DND-41 (cell line): ENCODE measurements around the gene USP50.
"Not testable (repeated sequence)": the region's sequence is repeated elsewhere in the genome, so short reads cannot be mapped to it uniquely, and the experiment has no call there.

Experiments used
- ATAC-seq: fragments of 200-7000 bp; cut with Tn5 transposase; 3 replicates; pipeline ENCODE4 v1.9.1; 2021; ENCODE audit warnings: low read depth; ENCODE audit not compliant: insufficient read depth
- DNase-seq: peaks from one replicate; pipeline ENCODE4 v3.0.0-alpha.2; 2020
- H2AFZ ChIP-seq: 2 replicates; pipeline ENCODE4 v1.6.0; 2012; ENCODE audit warnings: low read depth, low read length
- H3K27ac ChIP-seq: 2 replicates; pipeline ENCODE4 v1.5.1; 2012; ENCODE audit warnings: low read length, inconsistent platforms
- H3K27me3 ChIP-seq: fragments of 200-600 bp; sonication (generic); 2 replicates; pipeline ENCODE4 v1.6.0; 2012; ENCODE audit warnings: low read length, mild to moderate bottlenecking, inconsistent platforms; ENCODE audit not compliant: insufficient read depth, poor library complexity
- H3K36me3 ChIP-seq: 2 replicates; pipeline ENCODE4 v1.5.1; 2012; ENCODE audit warnings: low read length, inconsistent platforms; ENCODE audit not compliant: insufficient read depth
- H3K4me1 ChIP-seq: 2 replicates; pipeline ENCODE4 v1.5.1; 2012; ENCODE audit warnings: mild to moderate bottlenecking, low read length; ENCODE audit not compliant: insufficient read depth
- H3K4me2 ChIP-seq: 2 replicates; pipeline ENCODE4 v1.6.0; 2012; ENCODE audit warnings: mild to moderate bottlenecking, moderate library complexity, low read length, inconsistent platforms; ENCODE audit not compliant: insufficient read depth
- H3K4me3 ChIP-seq, 2 experiments: fragments of 200-600 bp in 1 of 2; shearing (Covaris generic) in 1 of 2; 2 replicates each; pipeline ENCODE4 v1.5.1; 2012 to 2016; ENCODE audit warnings: inconsistent platforms in 2 of 2, low read length in 2 of 2, mild to moderate bottlenecking in 2 of 2, low read depth in 1 of 2, moderate library complexity in 1 of 2
- H3K79me2 ChIP-seq: 2 replicates; pipeline ENCODE4 v1.6.0; 2012; ENCODE audit warnings: low read length, inconsistent platforms; ENCODE audit not compliant: insufficient read depth
- H3K9ac ChIP-seq: 2 replicates; pipeline ENCODE4 v1.6.0; 2012; ENCODE audit warnings: low read depth, mild to moderate bottlenecking, inconsistent platforms, low read length, moderate library complexity
- H3K9me3 ChIP-seq: 2 replicates; pipeline ENCODE4 v1.5.1; 2012; ENCODE audit warnings: low read length, moderate library complexity, mild to moderate bottlenecking, inconsistent platforms; ENCODE audit not compliant: insufficient read depth, severe bottlenecking
- H4K20me1 ChIP-seq: 2 replicates; pipeline ENCODE4 v1.6.0; 2012; ENCODE audit warnings: low read length; ENCODE audit not compliant: insufficient read depth
- CTCF ChIP-seq: IDR thresholded peaks from 2 replicates; pipeline ENCODE4 v1.5.1; 2012; ENCODE audit warnings: borderline replicate concordance, low read length, moderate library complexity, mild to moderate bottlenecking; ENCODE audit not compliant: poor library complexity, severe bottlenecking; ENCODE audit errors: extremely low read depth
- EZH2 ChIP-seq: IDR thresholded peaks from 3 replicates; pipeline ENCODE4 v1.6.1; 2012; ENCODE audit warnings: borderline replicate concordance, low read depth, mild to moderate bottlenecking, moderate library complexity, low read length, inconsistent platforms; ENCODE audit not compliant: severe bottlenecking

The USP50 gene

DNA sequence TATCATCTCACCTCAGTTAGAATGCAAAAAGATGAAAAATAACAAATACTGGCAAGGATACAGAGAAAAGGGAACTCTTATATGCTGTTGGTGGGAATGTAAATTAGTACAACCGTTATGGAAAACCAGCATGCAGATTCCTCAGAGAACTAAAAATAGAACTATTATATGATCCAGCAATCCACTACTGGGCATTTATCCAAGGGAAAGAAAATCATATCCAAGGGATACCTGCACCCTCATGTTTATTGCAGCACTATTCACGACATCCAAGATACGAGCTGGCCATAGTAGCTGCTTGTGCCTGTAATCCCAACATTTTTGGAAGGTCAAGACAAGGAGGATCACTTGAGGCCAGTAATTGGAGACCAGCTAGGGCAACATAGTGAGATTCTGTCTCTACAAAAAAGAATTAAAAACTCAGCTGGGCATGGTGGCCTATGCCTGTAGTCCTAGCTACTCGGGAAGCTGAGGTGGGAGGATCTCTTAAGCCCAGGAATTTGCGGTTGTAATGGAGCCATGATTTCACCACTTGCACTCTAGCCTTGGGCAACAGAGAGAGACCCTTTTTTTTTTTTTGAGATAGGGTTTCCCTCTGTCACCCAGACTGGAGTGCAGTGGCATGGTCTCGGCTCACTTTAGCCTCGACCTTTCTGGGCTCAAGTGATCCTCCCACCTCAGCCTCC lies 26.6 kb downstream of the USP50 start:
- Histone ChIP-seq H3K4me1 (no peaks in the 10 kb centered on the region), H4K20me1 (no peaks in the 10 kb centered on the region), H3K9ac (no peak overlapping the region), H3K4me2 (no peak overlapping the region), H3K36me3 (no peaks in the 10 kb centered on the region), H3K9me3 (no peaks in the 10 kb centered on the region), H3K4me3 (no peak overlapping the region), H3K27ac (no peak overlapping the region), H2AFZ (no peak overlapping the region), H3K79me2 (no peaks in the 10 kb centered on the region), H3K27me3 (no peaks in the 10 kb centered on the region)
- ATAC-seq (no peak), DNase-seq (no peak)
- no peak for TF ChIP-seq EZH2
- no peak for TF ChIP-seq CTCF

DNA sequence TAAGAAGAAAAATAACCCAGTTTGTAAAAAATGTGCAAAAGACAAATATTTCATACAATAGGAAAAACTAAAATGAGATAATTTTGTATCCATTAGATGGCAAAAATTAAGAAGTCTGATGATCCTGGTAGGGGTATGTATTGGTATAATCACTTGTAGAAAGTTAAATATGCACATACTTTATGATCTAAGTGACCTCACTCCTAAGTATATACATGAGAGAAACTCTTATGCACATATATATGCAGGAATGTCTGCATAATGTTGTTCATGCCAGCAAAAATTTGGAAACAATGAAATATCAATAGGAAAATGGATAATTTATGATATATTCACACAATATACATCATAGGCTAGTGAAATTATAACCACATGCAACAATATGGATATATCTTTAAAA lies 33.5 kb downstream of the USP50 start:
- no peak for TF ChIP-seq CTCF
- TF ChIP-seq EZH2: no peak
- H3K4me3 ChIP-seq: no peak overlapping the region
- no peak overlapping the region for H3K9ac ChIP-seq
- DNase-seq (no peak), ATAC-seq (no peak)
- H3K4me1 ChIP-seq: no peaks in the 10 kb centered on the region
- H3K9me3 ChIP-seq: no peaks in the 10 kb centered on the region
- H3K36me3 ChIP-seq: no peaks in the 10 kb centered on the region
- no peak overlapping the region for H3K27ac ChIP-seq
- H3K4me2 ChIP-seq: no peak overlapping the region
- no peaks in the 10 kb centered on the region for H4K20me1 ChIP-seq
- no peaks in the 10 kb centered on the region for H3K27me3 ChIP-seq
- H2AFZ ChIP-seq: no peak overlapping the region
- no peaks in the 10 kb centered on the region for H3K79me2 ChIP-seq

GRCh38 chr15:50506121-50506520 lies 40.3 kb downstream of the USP50 start:
- DNase-seq: no peak
- H3K9me3 ChIP-seq: no peaks in the 10 kb centered on the region
- H3K4me1 ChIP-seq: no peaks in the 10 kb centered on the region
- no peak overlapping the region for H3K4me3 ChIP-seq
- no peak overlapping the region for H3K4me2 ChIP-seq
- no peak overlapping the region for H3K9ac ChIP-seq
- H4K20me1 ChIP-seq: no peaks in the 10 kb centered on the region
- no peak for ATAC-seq
- no peak overlapping the region for H2AFZ ChIP-seq
- no peaks in the 10 kb centered on the region for H3K27me3 ChIP-seq
- TF ChIP-seq CTCF (no peak), EZH2 (no peak)
- peaks cover 4% of the 10 kb centered on the region; the same call in 1 of the 2 replicates for H3K36me3 ChIP-seq
- no peak overlapping the region for H3K27ac ChIP-seq
- H3K79me2 ChIP-seq: no peaks in the 10 kb centered on the region

DNA sequence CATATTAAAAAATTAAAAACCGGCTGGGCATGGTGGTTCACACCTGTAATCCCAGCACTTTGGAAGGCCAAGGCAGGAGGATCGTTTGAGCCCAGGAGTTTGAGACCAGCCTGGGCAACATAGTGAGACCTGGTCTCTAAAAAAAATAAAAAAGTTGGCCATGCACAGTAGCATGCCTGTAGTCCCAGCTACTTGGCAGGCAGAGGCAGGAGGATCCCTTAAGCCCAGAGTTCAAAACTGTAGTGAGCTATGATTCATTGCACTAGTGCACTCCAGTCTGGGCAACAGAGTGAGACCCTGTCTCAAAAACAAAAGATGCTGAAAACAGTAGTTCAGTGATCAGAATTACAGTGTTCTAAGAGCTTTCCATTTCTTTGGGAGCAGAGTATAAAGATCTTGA lies 40.8 kb downstream of the USP50 start:
- H3K36me3 ChIP-seq, H3K9ac ChIP-seq, H3K4me2 ChIP-seq, H3K4me3 ChIP-seq, H3K27me3 ChIP-seq, H2AFZ ChIP-seq, H3K79me2 ChIP-seq, ATAC-seq, H3K27ac ChIP-seq, H3K9me3 ChIP-seq, H4K20me1 ChIP-seq, H3K4me1 ChIP-seq, DNase-seq: not testable (repeated sequence)
